HG03460 (cell line): Measurements from ENCODE around the gene NXT2.
"Not testable (repeated sequence)": the region's sequence is repeated elsewhere in the genome, so short reads cannot be mapped to it uniquely, and the experiment has no call there.

ENCODE experiments used
- ATAC-seq: cut with Tn5 transposase; IDR thresholded peaks from one replicate; pipeline ENCODE4 v1.9.1; 2021; ENCODE audit not compliant: unreplicated experiment

Gene NXT2

DNA sequence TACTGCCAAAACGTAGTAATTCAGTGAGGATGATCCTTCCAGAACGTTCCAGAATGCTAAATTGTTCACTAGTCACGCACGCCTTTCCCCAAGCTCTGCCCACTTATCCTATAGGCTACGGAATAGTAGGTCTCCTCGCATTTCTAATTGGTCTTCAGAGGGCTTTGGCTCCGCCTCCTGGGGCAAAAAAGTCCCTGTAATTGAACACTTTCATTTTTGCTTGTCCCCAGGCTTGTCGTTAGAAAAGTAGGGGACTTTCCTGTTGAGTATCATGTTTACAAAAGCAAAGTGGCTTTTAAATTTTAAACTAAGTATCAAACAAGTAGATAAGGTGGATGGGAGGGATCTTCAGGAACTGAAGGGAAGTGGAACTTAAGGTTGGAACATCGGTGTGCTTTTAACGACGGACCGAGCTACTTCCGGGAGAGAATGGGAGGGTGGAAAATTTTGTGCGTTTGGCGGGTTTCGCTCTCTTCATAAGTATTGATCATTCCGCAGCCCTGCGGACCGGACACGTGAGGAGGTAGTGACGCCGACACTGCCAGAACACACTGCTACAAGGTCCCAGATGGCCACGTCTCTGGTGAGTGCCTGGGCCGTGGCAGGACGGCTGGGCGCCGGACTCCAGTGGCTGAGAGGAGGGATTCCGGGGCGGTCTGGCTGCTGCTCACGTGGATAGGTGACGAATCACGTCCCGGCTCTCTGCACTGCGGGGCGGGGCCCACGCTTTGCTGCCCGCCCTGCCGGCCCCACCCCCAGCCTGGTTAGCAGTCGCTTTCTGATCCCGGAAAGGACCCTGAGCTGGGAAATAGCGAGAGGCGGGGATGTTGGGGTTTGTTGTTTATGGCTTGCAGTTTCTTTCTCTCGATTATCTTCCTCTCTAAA, at the start of gene NXT2:
TSS of gene NXT2 (plus strand) at position 406 of the 885 bp plus-strand sequence. CDS start at position 569, 163 bp downstream.
- peak; percentile 96 for ATAC-seq

DNA sequence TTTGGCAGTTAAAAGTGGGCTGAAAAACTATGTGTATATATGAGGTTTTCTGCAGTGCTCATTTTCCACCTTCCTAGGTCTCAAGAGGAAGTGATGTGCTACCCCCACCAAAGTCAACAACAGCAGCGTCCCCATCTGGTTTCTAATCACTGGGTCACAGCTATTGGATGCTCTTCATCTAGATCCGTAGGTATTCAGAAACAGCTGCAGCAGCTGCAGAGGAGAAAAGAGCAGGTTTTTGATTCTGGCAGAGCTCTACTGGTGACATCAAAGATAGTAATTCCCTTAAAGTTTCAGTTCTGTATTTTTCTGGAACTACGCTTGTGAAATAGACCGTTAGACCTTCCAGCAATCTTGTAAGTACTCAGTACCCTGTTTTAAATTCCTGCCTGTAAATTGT, 49.0 kb upstream of the NXT2 start:
- no peak for ATAC-seq

GRCh38 chrX:109489174-109489573, 47.5 kb upstream of the NXT2 start:
- ATAC-seq = no peak

DNA sequence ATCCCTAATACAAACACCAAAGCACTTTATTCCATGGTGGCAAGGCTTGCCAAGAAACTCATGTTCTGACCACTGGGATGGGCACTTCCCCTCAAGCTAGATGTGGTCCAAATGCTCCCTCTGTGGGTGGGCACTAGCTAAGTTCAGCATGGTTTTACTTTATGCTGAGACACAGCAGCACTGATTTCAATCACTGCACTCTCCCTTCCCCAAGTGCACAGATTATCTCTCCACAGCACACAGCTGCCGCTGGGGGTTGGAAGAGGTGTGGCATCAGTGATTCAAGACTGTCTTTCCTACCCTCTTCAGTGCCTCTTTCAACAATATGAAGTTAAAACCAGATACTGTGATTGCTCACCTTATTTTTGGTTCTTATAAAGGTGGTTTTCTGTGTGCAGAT, 38.2 kb upstream of the NXT2 start:
- no peak for ATAC-seq

- no peak for ATAC-seq
Observed at GRCh38 chrX:109501176-109501575, 35.5 kb upstream of the NXT2 start.

DNA sequence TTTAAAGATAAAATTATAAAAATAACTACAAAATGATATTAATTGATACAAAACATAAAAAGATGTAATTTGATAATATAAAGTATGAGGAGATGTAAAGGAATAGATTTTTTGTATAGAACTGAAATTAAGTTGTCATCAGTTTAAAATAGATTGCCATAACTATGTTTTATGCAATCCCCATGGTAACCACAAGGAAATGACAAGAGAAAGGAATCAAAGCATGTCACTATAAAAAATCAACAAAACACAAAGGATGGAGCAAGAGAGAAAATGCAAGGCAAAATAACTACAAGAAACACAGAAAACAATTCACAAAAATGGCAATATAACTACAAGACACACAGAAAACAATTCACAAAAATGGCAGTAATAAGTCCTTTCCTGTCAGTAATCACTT, 27.7 kb upstream of the NXT2 start:
- ATAC-seq = no peak

DNA sequence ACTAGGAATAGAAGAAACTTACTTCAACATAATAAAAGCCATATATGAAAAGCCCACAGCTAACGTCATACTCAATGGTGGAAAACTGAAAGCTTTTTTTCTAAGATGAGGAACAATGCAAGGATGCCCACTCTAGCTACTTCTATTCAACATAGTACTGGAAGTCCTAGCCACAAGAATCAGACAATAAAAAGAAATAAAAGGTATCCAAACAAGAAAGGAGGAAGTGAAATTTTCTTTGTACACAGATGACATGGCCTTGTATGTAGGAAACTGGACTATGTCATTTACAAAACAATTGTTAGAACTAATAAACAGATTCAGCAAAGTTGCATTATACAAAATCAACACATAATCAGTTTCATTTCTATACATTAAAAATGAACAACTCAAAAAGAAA, 25.5 kb upstream of the NXT2 start:
- no peak for ATAC-seq

GRCh38 chrX:109519001-109519400, 17.6 kb upstream of the NXT2 start:
- ATAC-seq = no peak

DNA sequence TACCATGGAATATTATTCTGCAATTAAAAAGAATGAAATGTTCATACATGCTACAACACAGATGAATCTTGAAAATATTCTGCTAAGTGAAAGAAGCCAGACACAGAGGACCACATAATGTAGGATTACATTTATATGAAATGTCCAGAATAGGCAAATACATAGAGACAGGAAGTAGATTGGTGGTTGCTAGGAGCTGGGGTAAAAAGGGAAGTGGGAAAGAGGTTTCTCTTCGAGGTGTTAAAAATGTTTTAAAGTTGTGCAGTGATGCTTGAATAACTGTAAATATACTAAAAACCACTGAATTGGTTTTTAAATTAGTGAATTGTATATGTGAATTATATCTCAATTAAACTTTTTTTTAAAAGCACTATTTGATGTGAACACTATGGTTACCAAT, 3.6 kb upstream of the NXT2 start:
- ATAC-seq = no peak

DNA sequence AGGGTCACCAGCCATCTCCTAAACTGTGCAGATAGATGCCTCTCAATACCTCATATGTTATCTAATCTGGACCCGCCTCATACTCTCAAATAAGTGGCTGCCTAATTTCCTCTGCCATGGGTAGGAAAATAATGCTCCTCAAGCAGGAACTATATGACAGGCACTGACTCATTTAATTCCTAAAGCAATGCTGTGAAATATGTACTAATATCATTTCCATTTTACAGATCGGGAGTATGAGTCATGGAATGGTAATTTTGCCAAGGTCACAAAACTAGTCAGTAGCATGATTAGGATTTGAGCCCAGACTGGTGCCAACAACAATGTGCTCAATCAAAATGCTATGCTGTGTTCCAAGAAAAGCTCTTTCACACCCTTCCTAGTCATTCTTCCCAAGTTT, 3.0 kb upstream of the NXT2 start:
- ATAC-seq = no peak

GRCh38 chrX:109534933-109535332, 1.7 kb upstream of the NXT2 start:
- no peak for ATAC-seq

DNA sequence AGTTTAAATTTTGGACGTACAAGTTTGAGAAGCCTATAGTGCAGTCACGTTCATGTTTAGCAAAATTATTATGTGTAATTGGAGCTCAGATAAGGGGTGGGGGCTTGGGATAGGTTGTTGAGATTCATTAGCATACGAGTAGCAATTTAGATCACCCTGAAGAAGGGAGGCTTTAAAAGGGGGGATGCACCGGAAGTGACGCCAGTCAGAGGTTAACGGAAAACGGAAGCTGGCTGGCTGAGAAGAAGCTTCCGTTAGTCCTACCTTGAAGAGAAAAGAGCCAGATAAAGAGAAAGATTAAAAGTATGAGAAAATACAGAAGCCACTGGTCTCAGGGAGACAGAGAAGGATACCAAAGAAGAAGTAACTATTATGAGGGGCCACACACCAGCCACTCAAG, 1.1 kb upstream of the NXT2 start:
- no peak for ATAC-seq

- ATAC-seq = no peak
Observed at GRCh38 chrX:109537324-109537665, 651 bp downstream of the NXT2 start.

- not testable (repeated sequence) for ATAC-seq
Observed at GRCh38 chrX:109539007-109539406, 2.4 kb downstream of the NXT2 start.

DNA sequence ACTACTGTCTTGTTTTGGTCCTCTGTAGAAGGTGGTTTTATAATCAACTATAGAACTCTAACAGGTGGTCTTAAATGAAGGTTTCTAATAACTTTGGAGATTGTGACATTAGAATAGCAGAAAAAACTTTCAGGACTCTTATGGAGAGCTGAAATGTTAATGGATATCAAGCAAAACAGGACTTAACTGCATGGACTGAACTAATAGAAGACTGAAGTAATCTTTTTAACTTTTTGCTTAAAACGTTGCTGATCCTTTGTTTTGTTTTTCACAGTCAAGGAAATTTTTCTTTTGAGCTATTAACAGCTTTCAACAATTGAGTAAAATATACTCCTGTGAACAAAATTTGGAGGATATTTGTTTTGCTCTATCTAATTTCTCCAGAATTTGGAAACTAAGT, 17.2 kb downstream of the NXT2 start:
- ATAC-seq = no peak

GRCh38 chrX:109576083-109576482, 39.4 kb downstream of the NXT2 start:
- ATAC-seq = not testable (repeated sequence)

GRCh38 chrX:109577055-109577454, 40.4 kb downstream of the NXT2 start:
- ATAC-seq = no peak

- no peak for ATAC-seq
Observed at GRCh38 chrX:109578916-109579315, 42.3 kb downstream of the NXT2 start.

DNA sequence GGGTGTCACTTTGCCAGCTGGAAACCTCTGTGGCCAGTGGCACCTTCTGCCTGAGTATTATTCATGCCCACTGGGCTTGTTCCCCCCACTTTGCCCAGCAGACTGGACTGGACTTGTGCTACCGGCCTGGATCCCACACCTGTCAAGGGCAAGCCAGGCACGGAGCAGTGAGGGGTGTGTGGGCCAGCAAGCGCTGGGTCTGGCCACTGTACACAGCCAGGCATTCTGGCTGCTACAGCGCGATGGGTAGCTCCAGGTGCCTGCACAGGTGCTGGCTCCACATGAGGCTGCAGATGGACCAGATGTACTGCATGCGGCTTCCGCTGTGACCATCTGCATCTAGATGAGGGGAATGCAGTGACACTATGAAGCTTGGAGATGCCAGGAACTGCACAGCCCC, 48.8 kb downstream of the NXT2 start:
- no peak for ATAC-seq

DNA sequence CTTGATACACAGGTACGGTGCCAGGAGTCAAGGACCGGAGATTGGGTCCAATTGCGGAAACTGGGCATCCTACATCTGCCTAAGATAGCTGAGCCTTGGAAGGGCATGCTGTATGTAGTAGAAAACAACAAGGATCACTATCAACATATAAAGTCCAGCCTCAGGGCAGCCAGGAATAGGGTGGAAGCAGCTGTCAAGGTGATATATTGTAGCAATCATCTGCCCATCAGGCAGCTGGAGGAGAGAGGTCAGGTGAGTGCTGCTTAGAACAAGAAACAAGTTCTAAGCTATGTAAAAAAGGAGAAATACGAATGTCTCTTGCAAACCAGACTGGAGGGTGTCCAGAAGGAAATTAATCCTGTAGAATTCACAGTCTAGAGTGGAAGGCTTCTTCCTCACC, 53.5 kb downstream of the NXT2 start:
- ATAC-seq = no peak
